GM19455 (cell line): Measurements from ENCODE around the gene PHYHD1.
"Not testable (repeated sequence)": the region's sequence is repeated elsewhere in the genome, so short reads cannot be mapped to it uniquely, and the experiment has no call there.

ENCODE experiments used
- ATAC-seq: cut with Tn5 transposase; IDR thresholded peaks from one replicate; pipeline ENCODE4 v1.9.1; 2021; ENCODE audit not compliant: unreplicated experiment

The PHYHD1 gene

DNA sequence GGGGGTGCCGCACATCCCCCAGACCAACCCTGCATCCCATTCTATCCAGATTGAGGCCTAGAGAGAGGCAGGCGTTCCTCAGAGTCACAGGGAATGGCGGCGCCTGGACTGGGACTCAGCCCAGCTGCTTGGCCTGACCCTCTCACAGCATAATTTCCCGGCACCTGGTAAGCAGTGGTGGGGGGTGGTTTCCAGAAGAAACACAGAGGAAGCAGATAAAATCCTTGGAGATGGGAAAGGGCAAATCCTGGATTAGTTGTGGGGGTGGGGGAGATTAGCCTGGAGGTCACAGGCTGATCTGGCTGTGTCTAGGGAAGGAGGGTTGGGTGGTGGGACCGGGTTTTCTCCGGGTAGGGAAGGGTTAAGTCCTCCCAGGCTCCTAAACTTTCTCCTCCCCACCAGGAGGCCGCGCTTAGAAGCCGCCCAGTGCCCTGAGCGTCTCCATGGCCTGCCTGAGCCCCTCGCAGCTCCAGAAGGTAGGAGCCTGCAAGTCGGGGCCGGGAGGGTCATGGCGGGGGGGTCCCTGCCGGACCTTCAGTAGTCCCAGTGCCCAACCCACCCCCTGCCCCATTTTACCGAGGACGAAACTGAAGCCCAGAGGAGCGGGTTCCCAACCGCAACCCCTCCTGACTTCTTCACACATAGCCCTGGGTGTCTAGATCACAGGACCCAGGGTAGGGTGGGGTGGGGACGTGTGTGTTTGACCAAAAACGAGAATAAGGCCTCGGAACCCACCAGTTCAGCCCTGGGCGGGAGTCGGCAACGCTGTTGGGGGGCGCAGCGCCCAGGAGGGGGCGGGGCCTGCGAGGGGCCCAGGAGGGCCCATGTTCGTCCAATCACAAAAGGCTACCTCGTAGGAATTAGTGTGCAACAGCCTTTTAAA, 1.3 kb downstream of the PHYHD1 start:
- no peak for ATAC-seq

DNA sequence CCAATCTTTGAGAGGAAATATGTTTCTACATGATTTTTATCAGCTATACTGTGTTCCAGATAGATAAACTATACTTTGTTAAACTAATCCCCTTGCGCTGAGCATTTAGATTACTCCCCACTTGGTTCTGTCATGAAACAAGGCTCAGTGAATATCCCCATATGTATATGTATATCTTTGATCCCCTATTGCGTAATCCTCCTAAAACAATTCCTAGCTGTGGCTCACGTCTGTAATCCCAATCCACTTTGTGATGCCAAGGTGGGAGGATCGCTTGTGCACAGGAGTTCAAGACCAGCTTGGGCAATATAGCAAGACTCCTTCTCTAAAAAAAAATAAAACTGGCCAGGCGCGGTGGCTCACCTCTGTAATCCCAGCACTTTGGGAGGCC, 2.7 kb downstream of the PHYHD1 start:
- no peak for ATAC-seq

DNA sequence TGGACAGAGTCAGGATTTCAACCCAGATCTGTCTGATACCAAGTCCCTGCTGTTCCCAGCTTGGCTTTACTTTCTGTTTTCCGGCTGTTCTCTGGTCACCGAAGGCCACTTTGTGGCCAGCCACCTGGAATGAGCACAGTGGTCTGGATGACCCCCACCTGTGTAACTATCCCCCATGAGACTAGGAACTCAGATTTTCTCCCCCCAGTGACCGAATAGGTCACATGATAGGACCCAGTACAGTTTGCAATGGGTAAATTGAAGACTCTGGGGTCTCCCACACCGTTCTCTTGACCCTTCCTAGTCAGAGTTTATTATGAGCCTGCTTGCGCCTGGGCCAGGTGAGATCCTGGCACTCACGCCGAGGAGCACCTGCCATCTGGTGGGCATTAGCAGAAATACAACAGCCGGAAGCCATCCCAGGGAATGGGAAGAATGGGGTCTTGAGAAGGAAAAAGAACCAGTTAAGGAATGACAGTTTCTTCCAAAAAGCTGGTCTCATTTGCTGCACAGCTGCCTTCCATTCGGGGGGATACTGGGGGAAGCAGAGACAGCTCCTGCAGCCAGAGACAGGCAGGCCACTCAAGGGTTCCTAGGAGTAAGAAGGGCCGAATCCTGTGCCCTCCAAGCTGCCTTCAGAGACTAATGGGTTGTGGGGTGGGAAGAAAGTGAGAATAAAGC, 7.1 kb downstream of the PHYHD1 start:
- ATAC-seq, result no peak

- no peak for ATAC-seq
Observed at GRCh38 chr9:128928624-128929023, 7.8 kb downstream of the PHYHD1 start.

DNA sequence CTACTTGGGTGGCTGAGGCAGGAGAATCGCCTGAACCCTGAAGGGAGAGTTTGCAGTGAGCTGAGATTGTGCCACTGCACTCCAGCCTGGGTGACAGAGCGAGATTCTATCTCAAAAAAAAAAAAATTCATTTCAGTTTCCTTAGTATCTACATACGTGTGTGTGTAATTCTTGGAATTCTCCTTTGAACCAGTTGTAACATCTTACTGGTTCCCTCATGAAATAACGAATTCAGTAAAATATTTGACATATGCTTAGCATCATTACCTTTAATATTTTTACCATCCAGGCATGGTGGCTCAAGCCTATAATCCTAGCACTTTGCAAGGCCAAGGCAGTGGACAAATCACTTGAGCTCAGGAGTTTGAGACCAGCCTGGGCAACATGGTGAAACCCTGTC, 8.8 kb downstream of the PHYHD1 start:
- ATAC-seq, result no peak

- ATAC-seq, result no peak
Observed at GRCh38 chr9:128933731-128934130, 12.9 kb downstream of the PHYHD1 start.

DNA sequence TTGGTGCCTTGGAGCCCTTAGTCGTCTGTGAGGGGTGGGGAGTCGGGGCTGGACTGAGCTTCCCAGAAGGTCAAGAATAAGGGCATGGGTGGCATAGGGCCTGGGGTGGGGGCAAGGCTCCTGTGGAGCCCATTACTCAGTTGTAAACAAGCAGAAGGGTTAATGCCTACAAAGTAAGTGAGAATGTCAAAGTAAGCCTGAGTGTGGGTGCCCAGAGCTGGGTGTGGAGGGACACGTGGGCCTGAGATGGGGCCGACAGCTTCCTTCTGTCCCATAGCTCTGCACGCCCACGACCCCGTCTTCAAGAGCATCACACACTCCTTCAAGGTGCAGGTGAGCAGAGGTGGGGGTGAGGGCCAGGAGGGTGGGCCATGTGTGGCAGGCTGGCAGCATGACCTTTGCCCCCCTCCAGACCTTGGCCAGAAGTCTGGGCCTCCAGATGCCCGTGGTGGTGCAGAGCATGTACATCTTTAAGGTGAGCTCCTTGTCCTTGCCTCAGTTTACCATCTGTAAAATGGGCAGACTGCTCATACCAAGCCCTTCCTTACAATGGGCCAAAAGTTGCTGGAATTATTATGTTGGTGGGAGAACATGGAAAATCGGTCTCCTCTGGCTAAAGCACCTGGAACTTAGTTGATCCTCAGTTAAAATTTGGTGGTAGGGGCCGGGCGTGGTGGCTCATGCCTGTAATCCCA, 15.5 kb downstream of the PHYHD1 start:
- ATAC-seq, result no peak

GRCh38 chr9:128937310-128938165, 16.8 kb downstream of the PHYHD1 start:
- no peak for ATAC-seq

DNA sequence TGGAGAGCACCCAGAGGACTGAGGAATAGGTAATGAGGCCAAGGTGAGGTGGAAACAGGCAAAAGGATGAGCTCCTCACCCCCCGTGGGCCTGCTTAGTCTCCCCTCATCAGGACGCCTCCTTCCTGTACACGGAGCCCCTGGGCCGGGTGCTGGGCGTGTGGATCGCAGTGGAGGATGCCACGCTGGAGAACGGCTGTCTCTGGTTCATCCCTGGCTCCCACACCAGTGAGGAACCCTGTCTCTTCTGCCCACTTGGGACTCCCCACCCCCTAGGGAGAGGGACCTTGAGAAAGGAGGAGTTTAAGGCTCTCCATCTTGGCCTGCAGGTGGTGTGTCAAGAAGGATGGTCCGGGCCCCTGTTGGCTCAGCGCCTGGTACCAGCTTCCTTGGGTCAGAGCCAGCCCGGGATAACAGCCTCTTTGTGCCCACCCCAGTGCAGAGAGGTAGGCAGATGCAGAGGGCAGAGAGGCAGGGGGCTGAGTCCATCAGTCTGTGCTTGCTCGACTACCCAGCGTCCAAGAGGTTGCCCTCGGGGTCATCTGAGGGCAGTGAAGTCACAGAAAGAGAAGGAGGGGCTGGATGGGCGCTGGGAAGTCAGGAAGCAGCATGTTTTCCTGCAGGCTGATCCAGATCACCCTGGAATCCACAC, 19.6 kb downstream of the PHYHD1 start:
- ATAC-seq, result no peak

DNA sequence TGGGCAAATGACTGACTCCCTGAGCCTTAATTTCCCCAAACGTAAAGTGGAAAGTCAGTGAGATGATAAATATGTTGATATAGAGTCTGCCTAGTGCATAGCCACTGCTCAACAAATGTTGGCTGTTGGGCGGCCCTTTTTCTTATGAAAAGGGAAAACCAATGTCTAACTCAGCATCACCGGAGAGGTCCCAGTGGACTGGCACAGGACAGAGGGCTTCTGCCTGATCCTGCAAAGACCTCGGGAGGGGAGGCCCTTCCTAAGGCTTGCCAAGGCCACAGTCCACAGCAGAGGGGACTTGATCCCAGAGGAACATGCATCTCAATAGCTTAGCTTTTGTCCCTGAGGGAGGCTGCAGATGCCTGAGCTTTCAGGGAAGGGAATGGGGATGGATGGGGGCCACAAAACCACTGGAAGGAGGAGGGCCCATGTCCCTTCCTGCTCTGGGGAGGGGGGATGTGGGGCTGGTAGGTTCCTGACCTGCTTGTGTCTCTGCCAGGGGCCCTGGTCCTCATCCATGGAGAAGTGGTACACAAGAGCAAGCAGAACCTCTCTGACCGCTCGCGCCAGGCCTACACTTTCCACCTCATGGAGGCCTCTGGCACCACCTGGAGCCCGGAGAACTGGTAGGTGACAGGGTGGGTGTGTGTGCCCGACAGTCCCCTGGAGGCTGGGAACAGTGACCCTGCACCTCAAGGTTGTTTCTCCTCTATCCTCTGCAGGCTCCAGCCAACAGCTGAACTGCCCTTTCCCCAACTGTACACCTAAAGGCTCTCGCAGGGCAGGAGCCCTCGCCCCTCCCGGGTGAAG, 20.4 kb downstream of the PHYHD1 start:
- no peak for ATAC-seq

- ATAC-seq, result no peak
Observed at GRCh38 chr9:128943832-128944620, 23.2 kb downstream of the PHYHD1 start.

GRCh38 chr9:128944966-128945365, 24.2 kb downstream of the PHYHD1 start:
- not testable (repeated sequence) for ATAC-seq

GRCh38 chr9:128945798-128946501, 25.2 kb downstream of the PHYHD1 start:
- ATAC-seq, result no peak

DNA sequence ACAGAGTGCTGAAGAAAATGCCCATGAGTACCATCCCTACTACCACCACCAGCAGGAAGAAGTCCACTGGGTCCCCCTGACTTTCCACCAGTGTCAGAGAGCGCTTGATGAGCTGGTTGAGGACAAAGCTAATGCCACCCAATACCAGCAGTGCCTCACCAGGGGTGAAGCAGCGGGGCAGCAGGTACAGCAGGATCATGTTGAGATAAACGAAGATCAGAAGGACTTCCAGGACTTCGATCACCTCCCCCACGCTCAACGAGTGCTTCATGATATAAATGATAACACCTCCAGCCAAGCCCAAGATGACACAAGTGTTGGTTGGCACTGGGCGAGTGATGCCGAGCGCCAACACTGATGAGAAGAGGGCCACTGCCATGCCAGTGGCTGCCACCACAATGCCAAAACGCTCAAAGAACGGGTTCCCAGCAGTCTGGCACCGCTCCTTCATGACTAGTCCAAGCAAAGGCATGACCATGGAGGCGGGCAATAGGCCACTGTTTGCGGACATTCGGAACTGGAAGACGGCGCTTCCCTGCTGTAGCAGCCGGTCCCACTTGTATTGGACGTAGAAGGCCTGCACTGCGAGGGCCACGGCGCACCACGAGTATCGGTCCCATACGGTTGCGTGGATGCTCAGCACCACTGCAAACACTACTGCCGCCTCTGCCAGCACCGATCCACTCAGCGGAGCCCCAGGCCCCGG, 25.9 kb downstream of the PHYHD1 start:
- peak; percentile 9 for ATAC-seq

DNA sequence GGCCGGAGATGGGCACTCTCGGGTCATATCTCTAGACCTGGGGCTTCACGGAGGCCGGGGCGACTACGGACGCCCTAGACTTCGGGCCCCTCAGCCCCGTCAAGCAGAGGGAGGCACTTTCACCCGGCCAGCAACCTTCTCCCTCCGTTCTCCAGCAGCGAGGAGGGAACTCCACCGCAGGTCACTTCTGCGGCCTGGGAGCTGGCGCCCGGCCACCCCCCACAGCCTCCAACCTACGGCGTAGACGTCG, 26.4 kb downstream of the PHYHD1 start:
- ATAC-seq, result peak; percentile 18

DNA sequence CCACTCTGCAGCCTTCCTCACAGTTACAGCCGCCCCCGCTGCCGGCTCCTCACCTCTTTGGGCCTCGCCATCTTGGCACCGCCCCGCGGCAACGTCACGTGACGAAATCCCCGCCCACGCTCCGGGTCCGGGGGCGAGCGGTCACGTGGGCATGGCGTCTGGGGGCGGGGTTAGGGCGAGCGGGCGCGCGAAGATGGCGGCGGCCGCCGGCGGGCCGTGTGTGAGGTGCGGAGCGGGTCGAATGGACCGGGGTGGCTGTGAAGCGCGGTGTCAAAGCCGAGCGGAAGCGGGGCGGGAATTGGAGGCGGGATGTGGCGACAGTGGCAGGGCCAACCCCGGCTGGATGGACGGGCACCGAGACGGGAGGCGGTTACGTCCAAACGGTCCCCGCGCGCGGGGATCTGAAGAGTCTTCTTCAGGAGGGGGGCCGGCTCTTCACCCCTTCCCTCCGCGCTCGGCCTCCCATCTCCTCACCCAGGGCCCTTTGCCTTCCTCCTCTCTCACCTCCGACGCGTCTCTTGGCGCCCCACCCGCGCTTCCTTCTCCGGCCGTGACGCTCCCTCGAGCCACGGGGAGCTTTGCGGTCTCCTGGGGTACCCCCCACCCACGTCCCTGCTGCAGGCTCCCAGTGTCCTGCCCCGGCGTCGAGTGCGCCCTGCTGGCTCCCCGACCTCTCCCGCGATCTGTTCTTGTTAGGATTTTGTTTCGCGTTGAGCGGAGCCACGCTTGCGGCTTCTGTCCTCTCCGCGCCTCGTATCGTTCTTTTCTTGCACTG, 26.9 kb downstream of the PHYHD1 start, which contains the start of the genes DOLK and NUP188:
DOLK (minus strand) TSS at position 77 of the 775 bp plus-strand sequence. CDS start 300 bp downstream, outside the sequence.
NUP188 (plus strand) TSS at position 173 of the 775 bp plus-strand sequence; CDS start at position 194, 21 bp downstream.
- peak; percentile 75 for ATAC-seq

DNA sequence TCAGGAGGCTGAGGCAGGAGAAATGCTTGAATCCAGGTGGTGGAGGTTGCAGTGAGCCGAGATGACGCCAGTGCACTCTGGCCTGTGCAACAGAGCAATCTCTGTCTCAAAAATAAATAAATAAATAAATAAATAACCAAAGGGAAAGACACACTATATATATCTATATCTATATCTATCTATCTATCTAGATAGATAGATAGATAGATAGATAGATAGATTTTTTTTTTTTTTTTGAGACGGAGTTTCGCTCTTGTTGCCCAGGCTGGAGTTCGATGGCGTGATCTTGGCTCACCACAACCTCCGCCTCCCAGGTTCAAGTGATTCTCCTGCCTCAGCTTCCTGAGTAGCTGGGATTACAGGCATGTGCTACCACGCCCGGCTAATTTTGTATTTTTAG, 40.6 kb downstream of the PHYHD1 start:
- ATAC-seq, result not testable (repeated sequence)
